Lower leg skin (tissue), 4 donors: ENCODE data around the gene PSMD5. TPM values are rescaled to one million over a fixed set of nuclear protein-coding genes. Genes with fewer than 3 reads are reported as not detected.

Experiments
- DNase-seq, 2 donors: peaks; one replicate each; pipeline ENCODE4 v3.0.0-alpha.2; 2019; ENCODE audit warnings: low spot score in 2 of 2
- H3K4me3 ChIP-seq: fragments of 200-600 bp; sonication (generic); 2 replicates; pipeline ENCODE4 v1.5.1; 2017; ENCODE audit warnings: mild to moderate bottlenecking, low read depth; ENCODE audit not compliant: poor library complexity, severe bottlenecking
- CTCF ChIP-seq, 3 donors: fragments of 450-650 bp; IDR thresholded peaks; one replicate each; pipeline ENCODE4 v1.5.1; 2016; ENCODE audit warnings: antibody characterized with exemption in 3 of 3, mild to moderate bottlenecking in 3 of 3, moderate library complexity in 2 of 3
- POLR2A ChIP-seq, 2 donors: fragments of 450-650 bp; IDR thresholded peaks; one replicate each; pipeline ENCODE4 v1.6.1; 2016 to 2017; ENCODE audit warnings: antibody characterized with exemption in 2 of 2, mild to moderate bottlenecking in 1 of 2, moderate library complexity in 1 of 2
- WGBS, 2 donors: methylation state at CpG; one replicate each; pipeline ENCODE4 v1.1.5; 2018; 5-methylcytosine and 5-hydroxymethylcytosine counted together
- intact Hi-C: fragments of 100-400 bp; cut with DNase I; formaldehyde crosslinking; loops from one replicate; pipeline ENCODE4 v1.15.0; 2023; ENCODE audit warnings: low total_unique reads
- total RNA-seq, 4 donors: library from RNA; depleted of rRNA; stranded (reverse); fragments of >200 nt; gene quantifications; one replicate each; pipeline ENCODE4 v1.1.0, GENCODE V29; 2016

Gene PSMD5
- total RNA-seq, 4 donors from 2014 or later = 30.1 to 63.7 (median 33.9) TPM

- TF ChIP-seq POLR2A (IDR thresholded peaks at IDR 0.05) (no peak), CTCF (IDR thresholded peaks at IDR 0.05) (no peak)
- no peak overlapping the region for H3K4me3 ChIP-seq
- DNase-seq = no peak
- intact Hi-C loops = no loop called here
- 85 to 88% methylated on average over 1 of the region's 1 CpG for WGBS, 2 donors
These were observed 47.0 kb upstream of the PSMD5 start for GRCh38 chr9:120889606-120890271.

DNA sequence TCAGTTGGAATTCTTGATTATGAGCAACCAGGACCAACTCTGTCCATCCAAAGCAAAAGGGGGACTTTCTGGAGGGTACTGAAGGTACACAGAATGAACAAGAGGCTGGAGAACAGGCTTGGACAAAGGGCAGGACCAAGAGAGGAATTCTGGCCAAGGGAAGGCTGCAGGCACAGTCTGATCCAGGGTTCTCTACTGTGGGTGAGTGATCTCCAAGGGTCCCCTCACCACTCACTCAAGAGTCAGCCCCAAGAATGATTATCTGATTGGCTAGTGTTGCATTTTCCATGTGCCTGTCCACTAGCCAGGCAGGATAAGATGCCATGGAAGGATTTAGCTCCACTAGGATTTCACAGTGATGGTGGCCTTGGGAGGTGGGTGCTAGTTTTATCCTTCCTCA lies 45.9 kb upstream of the PSMD5 start:
- no peak overlapping the region for H3K4me3 ChIP-seq
- no peak for DNase-seq
- TF ChIP-seq CTCF (IDR thresholded peaks at IDR 0.05) = no peak
- no peak for TF ChIP-seq POLR2A (IDR thresholded peaks at IDR 0.05)
- intact Hi-C loops = no loop called here

- WGBS, 2 donors = 65 to 72% methylated on average over 8 of the region's 8 CpGs
- no peak for DNase-seq
- intact Hi-C loops = no loop called here
- H3K4me3 ChIP-seq = no peak overlapping the region
- TF ChIP-seq CTCF (IDR thresholded peaks at IDR 0.05) = no peak
- no peak for TF ChIP-seq POLR2A (IDR thresholded peaks at IDR 0.05)
These were observed 43.8 kb upstream of the PSMD5 start for GRCh38 chr9:120886490-120886967.

DNA sequence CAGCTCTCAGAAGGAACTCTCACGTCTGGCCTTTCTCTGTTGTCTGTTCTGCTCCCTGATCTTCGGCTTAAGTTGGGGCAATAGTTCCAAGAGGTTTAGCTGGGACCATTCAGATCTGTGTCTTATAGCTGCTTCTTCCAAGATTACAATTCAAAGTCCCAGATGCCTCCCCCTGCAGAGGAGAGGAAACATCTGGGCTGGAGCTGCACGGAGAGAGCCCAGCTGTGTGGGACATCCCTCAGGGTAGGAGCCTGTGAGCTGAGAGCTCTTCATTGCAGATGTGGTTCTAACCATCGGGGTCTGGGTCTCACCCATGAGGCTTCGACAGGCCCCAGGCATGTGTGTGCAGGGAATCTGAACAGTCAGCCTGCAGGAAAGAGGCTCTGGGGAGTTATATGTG lies 43.2 kb upstream of the PSMD5 start:
- intact Hi-C loops = no loop called here
- DNase-seq = no peak
- H3K4me3 ChIP-seq = no peak overlapping the region
- 48 to 54% methylated on average over 5 of the region's 5 CpGs for WGBS, 2 donors
- no peak for TF ChIP-seq POLR2A (IDR thresholded peaks at IDR 0.05)
- no peak for TF ChIP-seq CTCF (IDR thresholded peaks at IDR 0.05)

GRCh38 chr9:120885457-120885856 lies 42.7 kb upstream of the PSMD5 start:
- H3K4me3 ChIP-seq = no peak overlapping the region
- intact Hi-C loops = no loop called here
- no peak for DNase-seq
- WGBS, 2 donors = 56 to 60% methylated on average over 3 of the region's 3 CpGs
- no peak for TF ChIP-seq POLR2A (IDR thresholded peaks at IDR 0.05)
- no peak for TF ChIP-seq CTCF (IDR thresholded peaks at IDR 0.05)

DNA sequence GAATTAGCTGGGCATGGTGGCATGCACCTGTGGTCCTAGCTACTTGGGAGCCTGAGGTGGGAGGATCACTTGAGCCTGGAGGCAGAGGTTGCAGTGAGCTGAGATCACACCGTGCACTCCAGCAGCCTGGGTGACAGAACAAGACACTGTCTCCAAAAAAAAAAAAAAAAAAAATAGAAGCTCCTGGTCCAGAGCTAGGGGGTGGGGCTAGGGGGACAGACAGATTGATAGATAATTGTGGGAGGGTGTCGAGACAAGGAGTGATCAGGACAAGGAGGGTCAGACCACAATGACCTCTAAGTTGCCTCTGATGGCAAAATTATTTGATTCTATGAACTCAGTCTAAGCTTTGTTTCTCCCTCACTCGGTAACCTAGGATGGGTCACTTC lies 40.9 kb upstream of the PSMD5 start:
- TF ChIP-seq CTCF (IDR thresholded peaks at IDR 0.05) = no peak
- TF ChIP-seq POLR2A (IDR thresholded peaks at IDR 0.05) = no peak
- intact Hi-C loops = no loop called here
- no peak for DNase-seq
- H3K4me3 ChIP-seq = no peak overlapping the region
- 55 to 78% methylated on average over 3 of the region's 3 CpGs for WGBS, 2 donors
